ENCODE data around the gene ELOB. TPM values are rescaled to one million over a fixed set of nuclear protein-coding genes. Genes with fewer than 3 reads are reported as not detected.

ELOB gene
- total RNA-seq, 1 experiment from 2014 or later = 289 TPM

- no peak overlapping the region for H3K9ac ChIP-seq (ENCODE audit: low read length)
- no peak overlapping the region for H3K4me2 ChIP-seq (ENCODE audit: low read length)
- no peaks in the 10 kb centered on the region for H3K79me2 ChIP-seq (ENCODE audit: low read length)
- no peaks in the 10 kb centered on the region for H3F3A ChIP-seq (ENCODE audit: low read length, unreplicated experiment)
- ATAC-seq = no peak
- no peak overlapping the region for H2AFZ ChIP-seq (ENCODE audit: low read length)
- H3K27me3 ChIP-seq (ENCODE audit: low read length) = no peaks in the 10 kb centered on the region
- no peak overlapping the region for H3K4me3 ChIP-seq (ENCODE audit: low read length)
- no peaks in the 10 kb centered on the region for H4K20me1 ChIP-seq (ENCODE audit: low read length)
- H3K27ac ChIP-seq (ENCODE audit: low read length) = no peak overlapping the region
- TF ChIP-seq EZH2phosphoT487 (IDR thresholded peaks at IDR 0.05; ENCODE audit: borderline replicate concordance, low read length) = no peak
- TF ChIP-seq, protein P1, sequence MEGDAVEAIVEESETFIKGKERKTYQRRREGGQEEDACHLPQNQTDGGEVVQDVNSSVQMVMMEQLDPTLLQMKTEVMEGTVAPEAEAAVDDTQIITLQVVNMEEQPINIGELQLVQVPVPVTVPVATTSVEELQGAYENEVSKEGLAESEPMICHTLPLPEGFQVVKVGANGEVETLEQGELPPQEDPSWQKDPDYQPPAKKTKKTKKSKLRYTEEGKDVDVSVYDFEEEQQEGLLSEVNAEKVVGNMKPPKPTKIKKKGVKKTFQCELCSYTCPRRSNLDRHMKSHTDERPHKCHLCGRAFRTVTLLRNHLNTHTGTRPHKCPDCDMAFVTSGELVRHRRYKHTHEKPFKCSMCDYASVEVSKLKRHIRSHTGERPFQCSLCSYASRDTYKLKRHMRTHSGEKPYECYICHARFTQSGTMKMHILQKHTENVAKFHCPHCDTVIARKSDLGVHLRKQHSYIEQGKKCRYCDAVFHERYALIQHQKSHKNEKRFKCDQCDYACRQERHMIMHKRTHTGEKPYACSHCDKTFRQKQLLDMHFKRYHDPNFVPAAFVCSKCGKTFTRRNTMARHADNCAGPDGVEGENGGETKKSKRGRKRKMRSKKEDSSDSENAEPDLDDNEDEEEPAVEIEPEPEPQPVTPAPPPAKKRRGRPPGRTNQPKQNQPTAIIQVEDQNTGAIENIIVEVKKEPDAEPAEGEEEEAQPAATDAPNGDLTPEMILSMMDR (conservative IDR thresholded peaks at IDR 0.05; ENCODE audit: low read depth, low read length) = no peak
- TF ChIP-seq EZH2 (IDR thresholded peaks at IDR 0.05; ENCODE audit: low read length, unreplicated experiment) = no peak
- no peaks in the 10 kb centered on the region for H3K4me1 ChIP-seq (ENCODE audit: insufficient read depth, low read length)
- BruUV-seq (replicated peaks) = no TSS peak
- H3K9me3 ChIP-seq (ENCODE audit: low read length) = no peaks in the 10 kb centered on the region
- intact Hi-C loops (cut with micrococcal nuclease) = no loop called here
- CTCF ChIA-PET = no interaction called here
- H3K36me3 ChIP-seq (ENCODE audit: low read depth, low read length) = no peaks in the 10 kb centered on the region
- H3K9me2 ChIP-seq (replicated peaks; ENCODE audit: low read length) = no peaks in the 10 kb centered on the region
- POLR2A ChIA-PET (ENCODE audit: unreplicated experiment) = no interaction called here
- no peak for DNase-seq
These were observed 39.9 kb downstream of the ELOB start for GRCh38 chr16:2737238-2737605.

GRCh38 chr16:2736476-2737237, 40.4 kb downstream of the ELOB start:
- Histone ChIP-seq H3K4me1 (ENCODE audit: insufficient read depth, low read length) (no peaks in the 10 kb centered on the region), H3K27ac (ENCODE audit: low read length) (no peak overlapping the region), H3K4me2 (ENCODE audit: low read length) (no peak overlapping the region), H3F3A (ENCODE audit: low read length, unreplicated experiment) (no peaks in the 10 kb centered on the region), H3K4me3 (ENCODE audit: low read length) (no peak overlapping the region), H2AFZ (ENCODE audit: low read length) (no peak overlapping the region), H3K79me2 (ENCODE audit: low read length) (no peaks in the 10 kb centered on the region), H4K20me1 (ENCODE audit: low read length) (no peaks in the 10 kb centered on the region), H3K36me3 (ENCODE audit: low read depth, low read length) (no peaks in the 10 kb centered on the region), H3K27me3 (ENCODE audit: low read length) (no peaks in the 10 kb centered on the region), H3K9me3 (ENCODE audit: low read length) (no peaks in the 10 kb centered on the region), H3K9ac (ENCODE audit: low read length) (no peak overlapping the region), H3K9me2 (replicated peaks; ENCODE audit: low read length) (no peaks in the 10 kb centered on the region)
- no peak for DNase-seq
- no peak for TF ChIP-seq EZH2phosphoT487 (IDR thresholded peaks at IDR 0.05; ENCODE audit: borderline replicate concordance, low read length)
- TF ChIP-seq EZH2 (IDR thresholded peaks at IDR 0.05; ENCODE audit: low read length, unreplicated experiment) = no peak
- TF ChIP-seq, protein P1 (conservative IDR thresholded peaks at IDR 0.05; ENCODE audit: low read depth, low read length) = no peak
- intact Hi-C loops (cut with micrococcal nuclease) = no loop called here
- ATAC-seq = no peak
- POLR2A ChIA-PET (ENCODE audit: unreplicated experiment) = no interaction called here
- CTCF ChIA-PET = no interaction called here
- BruUV-seq (replicated peaks) = no TSS peak

GRCh38 chr16:2734844-2735515, 42.1 kb downstream of the ELOB start:
- Histone ChIP-seq H3K36me3 (ENCODE audit: low read depth, low read length) (no peaks in the 10 kb centered on the region), H3K4me3 (ENCODE audit: low read length) (no peak overlapping the region), H3K27me3 (ENCODE audit: low read length) (no peaks in the 10 kb centered on the region), H4K20me1 (ENCODE audit: low read length) (no peaks in the 10 kb centered on the region), H3K9ac (ENCODE audit: low read length) (no peak overlapping the region), H2AFZ (ENCODE audit: low read length) (no peak overlapping the region), H3K4me1 (ENCODE audit: insufficient read depth, low read length) (no peaks in the 10 kb centered on the region), H3F3A (ENCODE audit: low read length, unreplicated experiment) (no peaks in the 10 kb centered on the region), H3K27ac (ENCODE audit: low read length) (no peak overlapping the region), H3K4me2 (ENCODE audit: low read length) (no peak overlapping the region), H3K9me3 (ENCODE audit: low read length) (no peaks in the 10 kb centered on the region), H3K79me2 (ENCODE audit: low read length) (no peaks in the 10 kb centered on the region), H3K9me2 (replicated peaks; ENCODE audit: low read length) (no peaks in the 10 kb centered on the region)
- TF ChIP-seq, protein P1 (conservative IDR thresholded peaks at IDR 0.05; ENCODE audit: low read depth, low read length) = no peak
- no peak for TF ChIP-seq EZH2phosphoT487 (IDR thresholded peaks at IDR 0.05; ENCODE audit: borderline replicate concordance, low read length)
- no peak for TF ChIP-seq EZH2 (IDR thresholded peaks at IDR 0.05; ENCODE audit: low read length, unreplicated experiment)
- no TSS peak for BruUV-seq (replicated peaks)
- CTCF ChIA-PET = no interaction called here
- no peak for DNase-seq
- intact Hi-C loops (cut with micrococcal nuclease) = no loop called here
- POLR2A ChIA-PET (ENCODE audit: unreplicated experiment) = no interaction called here
- ATAC-seq = no peak
